ENCODE measurements around the gene BRD1. TPM values are rescaled to one million over a fixed set of nuclear protein-coding genes. Genes with fewer than 3 reads are reported as not detected.

Gene BRD1
- total RNA-seq, 4 donors from 2014 or later, result 17.9 to 47.4 (median 37.9) TPM

GRCh38 chr22:49869845-49870712 is 42.4 kb upstream of the BRD1 start:
- intact Hi-C loops (cut with DNase I; ENCODE audit: low total_unique reads), result no loop called here
- Histone ChIP-seq H3K27me3 (no peaks in the 10 kb centered on the region), H3K9me3 (peaks cover 0 to 35% of the 10 kb centered on the region in 2 donors), H3K27ac (no peak overlapping the region), H3K4me3 (no peak overlapping the region), H3K36me3 (no peaks in the 10 kb centered on the region), H3K4me1 (no peaks in the 10 kb centered on the region)
- TF ChIP-seq, protein P1, sequence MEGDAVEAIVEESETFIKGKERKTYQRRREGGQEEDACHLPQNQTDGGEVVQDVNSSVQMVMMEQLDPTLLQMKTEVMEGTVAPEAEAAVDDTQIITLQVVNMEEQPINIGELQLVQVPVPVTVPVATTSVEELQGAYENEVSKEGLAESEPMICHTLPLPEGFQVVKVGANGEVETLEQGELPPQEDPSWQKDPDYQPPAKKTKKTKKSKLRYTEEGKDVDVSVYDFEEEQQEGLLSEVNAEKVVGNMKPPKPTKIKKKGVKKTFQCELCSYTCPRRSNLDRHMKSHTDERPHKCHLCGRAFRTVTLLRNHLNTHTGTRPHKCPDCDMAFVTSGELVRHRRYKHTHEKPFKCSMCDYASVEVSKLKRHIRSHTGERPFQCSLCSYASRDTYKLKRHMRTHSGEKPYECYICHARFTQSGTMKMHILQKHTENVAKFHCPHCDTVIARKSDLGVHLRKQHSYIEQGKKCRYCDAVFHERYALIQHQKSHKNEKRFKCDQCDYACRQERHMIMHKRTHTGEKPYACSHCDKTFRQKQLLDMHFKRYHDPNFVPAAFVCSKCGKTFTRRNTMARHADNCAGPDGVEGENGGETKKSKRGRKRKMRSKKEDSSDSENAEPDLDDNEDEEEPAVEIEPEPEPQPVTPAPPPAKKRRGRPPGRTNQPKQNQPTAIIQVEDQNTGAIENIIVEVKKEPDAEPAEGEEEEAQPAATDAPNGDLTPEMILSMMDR (IDR thresholded peaks at IDR 0.05), result no peak
- TF ChIP-seq POLR2A (IDR thresholded peaks at IDR 0.05), result no peak
- DNase-seq, result no peak

- H3K4me3 ChIP-seq, result no peak overlapping the region
- no peaks in the 10 kb centered on the region for H3K27me3 ChIP-seq
- H3K4me1 ChIP-seq, result no peaks in the 10 kb centered on the region
- DNase-seq, result no peak
- intact Hi-C loops (cut with DNase I; ENCODE audit: low total_unique reads), result no loop called here
- peaks cover 0 to 34% of the 10 kb centered on the region in 2 donors for H3K9me3 ChIP-seq
- TF ChIP-seq, protein P1 (IDR thresholded peaks at IDR 0.05), result no peak
- TF ChIP-seq POLR2A (IDR thresholded peaks at IDR 0.05), result no peak
- H3K36me3 ChIP-seq, result no peaks in the 10 kb centered on the region
- H3K27ac ChIP-seq, result no peak overlapping the region
Measured at GRCh38 chr22:49869086-49869830, 41.6 kb upstream of the BRD1 start.

- peaks cover 0 to 34% of the 10 kb centered on the region in 2 donors for H3K9me3 ChIP-seq
- no peak overlapping the region for H3K4me3 ChIP-seq
- intact Hi-C loops (cut with DNase I; ENCODE audit: low total_unique reads), result no loop called here
- H3K4me1 ChIP-seq, result no peaks in the 10 kb centered on the region
- no peaks in the 10 kb centered on the region for H3K27me3 ChIP-seq
- TF ChIP-seq POLR2A (IDR thresholded peaks at IDR 0.05), result no peak
- TF ChIP-seq, protein P1 (IDR thresholded peaks at IDR 0.05), result no peak
- DNase-seq, result no peak
- no peak overlapping the region for H3K27ac ChIP-seq
- no peaks in the 10 kb centered on the region for H3K36me3 ChIP-seq
Measured at GRCh38 chr22:49867303-49868265, 39.9 kb upstream of the BRD1 start.

DNA sequence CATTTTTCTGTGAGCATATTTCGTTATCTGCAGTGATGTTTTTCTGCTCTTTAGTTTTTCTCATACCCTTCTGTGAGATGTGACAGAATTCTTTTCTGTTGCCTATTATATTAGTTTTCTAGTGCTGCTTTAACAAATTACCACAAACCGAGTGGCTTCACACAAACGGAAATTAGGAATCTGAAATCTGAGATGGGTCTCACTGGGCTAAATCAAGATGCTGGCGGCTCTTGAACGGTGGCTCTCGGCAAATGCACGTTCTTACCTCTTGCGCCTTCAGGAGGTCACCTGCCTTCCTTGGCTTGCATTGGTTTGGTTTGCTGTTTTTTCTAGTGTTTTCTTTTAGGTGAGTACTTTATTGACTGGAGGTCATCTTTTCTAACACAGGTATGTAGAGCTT is 39.0 kb upstream of the BRD1 start:
- DNase-seq, result no peak
- no peak overlapping the region for H3K4me3 ChIP-seq
- no peaks in the 10 kb centered on the region for H3K4me1 ChIP-seq
- intact Hi-C loops (cut with DNase I; ENCODE audit: low total_unique reads), result no loop called here
- no peak overlapping the region for H3K27ac ChIP-seq
- H3K36me3 ChIP-seq, result no peaks in the 10 kb centered on the region
- no peaks in the 10 kb centered on the region for H3K27me3 ChIP-seq
- peaks cover 0 to 34% of the 10 kb centered on the region in 2 donors for H3K9me3 ChIP-seq
- TF ChIP-seq POLR2A (IDR thresholded peaks at IDR 0.05), result no peak
- TF ChIP-seq, protein P1 (IDR thresholded peaks at IDR 0.05), result no peak

Data from uterus (tissue), 4 donors.